Activated naive CD4-positive, alpha-beta T cell treated with anti-CD3 and anti-CD28 coated beads, Interleukin-2, amount 10 ng/mL, durations not matched to agents 7 days and 5 days (primary cell): Measurements from ENCODE around the gene ZNF594.
"Not testable (repeated sequence)": the region's sequence is repeated elsewhere in the genome, so short reads cannot be mapped to it uniquely, and the experiment has no call there.

Experiments used
- CTCF ChIA-PET: fragments of 350-600 bp; sonication (Branson Sonifier 250); formaldehyde crosslinking; loops from one replicate; lab custom pipeline; 2021; ENCODE audit warnings: antibody characterized with exemption; lab: Charles Lee
- DNase-seq: peaks from one replicate; pipeline ENCODE4 v3.0.0-alpha.2; 2020
- H3K27ac Mint-ChIP-seq: one replicate; pipeline ENCODE4 v1.8.0; 2021; ENCODE audit warnings: mild to moderate bottlenecking, moderate library complexity, mixed read lengths
- H3K27me3 Mint-ChIP-seq: one replicate; pipeline ENCODE4 v1.8.0; 2021; ENCODE audit warnings: mild to moderate bottlenecking, mixed read lengths
- H3K36me3 Mint-ChIP-seq: one replicate; pipeline ENCODE4 v1.8.0; 2021; ENCODE audit warnings: mixed read lengths
- H3K4me1 Mint-ChIP-seq: one replicate; pipeline ENCODE4 v1.8.0; 2021; ENCODE audit warnings: mixed read lengths
- H3K4me3 Mint-ChIP-seq: one replicate; pipeline ENCODE4 v1.8.0; 2021; ENCODE audit warnings: mild to moderate bottlenecking, moderate library complexity, mixed read lengths
- H3K9me3 Mint-ChIP-seq: one replicate; pipeline ENCODE4 v1.8.0; 2021; ENCODE audit warnings: mixed read lengths

Gene ZNF594

DNA sequence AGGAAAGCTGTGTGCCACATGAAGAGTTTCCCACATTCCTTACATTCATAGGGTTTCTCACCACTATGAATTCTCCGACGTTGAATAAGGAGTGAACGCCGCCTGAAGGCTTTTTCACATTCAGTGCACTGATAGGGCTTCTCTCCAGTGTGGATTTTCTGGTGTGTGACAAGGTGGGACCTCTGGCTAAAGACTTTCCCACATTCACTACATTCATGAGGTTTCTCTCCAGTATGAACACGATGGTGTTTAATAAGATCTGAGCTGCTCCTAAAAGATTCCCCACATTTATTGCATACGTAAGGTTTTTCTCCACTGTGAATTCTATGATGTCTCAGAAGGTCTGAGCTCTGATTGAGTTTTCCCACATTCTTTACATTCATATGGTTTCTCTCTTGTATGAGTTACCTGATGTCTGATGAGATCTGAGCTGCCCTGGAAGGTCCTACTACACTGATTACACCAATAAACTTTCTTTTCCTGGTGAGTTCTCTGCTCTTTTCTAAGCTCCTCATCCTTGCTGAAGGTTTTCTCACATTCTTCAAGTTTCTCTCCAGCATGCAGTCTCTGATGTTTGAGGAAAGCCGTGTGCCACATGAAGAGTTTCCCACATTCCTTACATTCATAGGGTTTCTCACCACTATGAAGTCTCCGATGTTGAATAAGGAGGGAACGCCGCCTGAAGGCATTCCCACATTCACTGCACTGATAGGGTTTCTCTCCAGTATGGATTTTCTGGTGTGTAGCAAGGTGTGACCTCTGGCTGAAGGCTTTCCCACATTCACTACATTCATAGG lies 10.0 kb downstream of the ZNF594 start:
- Mint-ChIP-seq H3K4me1 (no peaks in the 10 kb centered on the region), H3K9me3 (peaks cover 76% of the 10 kb centered on the region), H3K4me3 (no peak overlapping the region), H3K27ac (peak overlapping the region; percentile 46), H3K27me3 (no peaks in the 10 kb centered on the region), H3K36me3 (peaks cover 63% of the 10 kb centered on the region)
- CTCF ChIA-PET = no interaction called here
- no peak for DNase-seq

DNA sequence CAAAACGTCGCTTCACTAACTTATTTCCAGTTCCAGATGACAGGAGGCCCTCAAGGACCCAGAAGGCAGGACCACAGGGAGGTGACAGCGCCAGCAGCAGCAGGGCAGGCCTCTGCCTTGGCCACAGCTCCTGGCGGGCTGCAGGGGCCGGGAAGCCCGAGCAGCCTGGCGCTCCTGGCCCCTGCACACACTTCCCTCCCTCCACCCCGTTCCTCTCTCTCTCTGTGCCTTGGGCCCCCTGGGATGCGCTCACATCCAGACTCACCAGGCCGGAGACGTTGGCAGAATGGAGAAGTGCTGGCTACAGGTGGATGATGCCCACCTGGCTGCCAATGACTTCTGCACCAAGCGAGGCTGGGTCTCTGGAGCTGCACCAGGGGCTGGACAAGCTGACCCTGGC lies 12.7 kb downstream of the ZNF594 start:
- Mint-ChIP-seq H3K36me3 (peaks cover 61% of the 10 kb centered on the region), H3K9me3 (peaks cover 73% of the 10 kb centered on the region), H3K27ac (no peak overlapping the region), H3K4me3 (no peak overlapping the region), H3K4me1 (no peaks in the 10 kb centered on the region), H3K27me3 (no peaks in the 10 kb centered on the region)
- CTCF ChIA-PET = no interaction called here
- DNase-seq = no peak

DNA sequence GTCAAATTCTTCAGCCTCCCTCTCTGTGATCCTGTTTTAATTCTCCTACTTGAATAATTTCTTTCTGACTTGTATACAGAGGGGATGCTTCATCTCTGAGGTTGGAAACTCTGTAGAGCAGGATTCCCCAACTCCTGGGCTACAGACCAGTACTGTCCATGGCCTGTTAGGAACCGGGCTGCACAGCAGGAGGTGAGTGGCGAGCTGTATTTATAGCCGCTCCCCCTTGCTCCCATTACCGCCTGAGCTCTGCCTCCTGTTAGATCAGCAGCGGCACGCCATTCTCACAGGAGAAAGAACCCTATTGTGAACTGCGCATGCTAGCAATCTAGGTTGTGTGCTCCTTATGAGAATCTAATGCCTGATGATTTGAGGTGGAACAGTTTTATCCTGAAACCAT lies 16.6 kb downstream of the ZNF594 start:
- H3K4me1 Mint-ChIP-seq, H3K4me3 Mint-ChIP-seq, H3K27me3 Mint-ChIP-seq, H3K27ac Mint-ChIP-seq, DNase-seq, CTCF ChIA-PET: not testable (repeated sequence)
- Mint-ChIP-seq H3K36me3 (peaks cover 29% of the 10 kb centered on the region), H3K9me3 (peaks cover 51% of the 10 kb centered on the region)

DNA sequence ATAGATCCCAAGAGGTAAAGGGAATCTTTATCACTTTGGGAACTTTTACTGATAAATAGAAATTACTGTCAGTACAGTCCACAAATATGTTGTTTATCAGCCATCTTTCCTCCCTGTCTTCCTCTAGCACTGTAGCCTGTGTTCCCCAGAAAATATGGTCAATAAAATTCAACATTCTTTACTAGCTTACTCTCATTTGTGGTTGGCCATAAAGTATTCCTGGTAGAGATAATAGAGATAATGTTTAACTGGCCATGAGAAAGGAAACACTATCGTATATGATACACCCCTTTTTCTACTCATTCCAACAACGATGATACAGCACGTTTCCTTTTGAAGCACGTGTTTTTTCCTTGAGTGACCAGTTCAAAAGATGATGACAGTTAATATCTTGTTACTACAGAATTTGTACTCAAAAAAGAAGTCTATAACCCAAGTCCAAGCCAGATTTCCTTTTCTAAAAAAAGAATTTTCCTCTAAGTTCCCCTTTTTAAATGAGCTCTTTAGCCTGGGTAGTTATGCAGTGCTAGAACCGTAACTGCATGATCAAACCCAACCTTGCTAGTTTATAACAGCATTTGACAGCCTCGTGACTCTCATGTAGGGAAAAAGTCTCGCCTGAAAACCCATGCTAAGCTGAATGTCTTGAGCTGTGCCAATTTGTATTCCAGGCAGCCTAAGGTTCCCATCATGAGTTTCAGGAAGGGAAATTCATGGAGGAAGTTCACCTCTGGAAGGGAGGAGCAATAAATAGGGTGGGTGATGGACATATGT lies 25.7 kb downstream of the ZNF594 start:
- H3K36me3 Mint-ChIP-seq, H3K4me1 Mint-ChIP-seq, H3K9me3 Mint-ChIP-seq, CTCF ChIA-PET, H3K27ac Mint-ChIP-seq, H3K4me3 Mint-ChIP-seq, H3K27me3 Mint-ChIP-seq, DNase-seq: not testable (repeated sequence)

DNA sequence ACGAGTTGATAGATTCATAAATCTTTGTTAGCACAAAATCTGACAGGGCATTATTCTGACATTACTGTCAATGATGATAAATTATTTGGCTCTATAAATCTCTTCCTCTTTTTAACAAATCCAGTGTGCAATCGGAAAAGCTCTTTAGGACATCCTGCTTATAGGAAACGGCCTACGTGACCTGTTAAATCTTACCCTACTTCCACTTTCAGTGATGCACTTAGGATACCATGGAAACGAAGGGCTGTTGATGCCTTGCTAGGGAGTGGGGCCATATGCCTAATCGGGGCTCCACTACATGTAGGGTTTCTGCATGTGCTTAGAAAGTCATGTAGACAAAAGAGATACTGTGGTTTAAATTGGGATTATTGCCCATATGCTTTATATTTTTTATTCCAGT lies 27.2 kb downstream of the ZNF594 start:
- no peak for DNase-seq
- Mint-ChIP-seq H3K9me3 (no peaks in the 10 kb centered on the region), H3K4me3 (no peak overlapping the region), H3K4me1 (peaks cover 2% of the 10 kb centered on the region), H3K36me3 (no peaks in the 10 kb centered on the region), H3K27ac (no peak overlapping the region), H3K27me3 (peaks cover 4% of the 10 kb centered on the region)
- CTCF ChIA-PET = no interaction called here

DNA sequence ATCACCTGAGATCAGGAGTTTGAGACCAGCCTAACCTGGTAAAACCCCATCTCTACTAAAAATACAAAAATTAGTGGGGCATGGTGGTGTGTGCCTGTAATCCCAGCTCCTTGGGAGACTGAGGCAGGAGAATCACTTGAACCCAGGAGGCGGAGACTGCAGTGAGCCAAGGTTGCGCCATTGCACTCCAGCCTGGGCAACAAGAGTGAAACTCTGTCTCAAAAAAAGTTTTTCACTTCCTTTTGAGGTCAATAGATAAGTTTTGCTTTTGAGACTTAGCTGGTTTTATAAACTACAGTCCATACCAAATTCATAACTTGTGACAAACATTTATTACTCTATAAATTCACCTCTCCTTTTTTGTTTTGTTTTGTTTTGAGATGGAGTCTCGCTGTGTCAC lies 29.9 kb downstream of the ZNF594 start:
- CTCF ChIA-PET, DNase-seq, H3K4me3 Mint-ChIP-seq, H3K9me3 Mint-ChIP-seq, H3K27ac Mint-ChIP-seq, H3K4me1 Mint-ChIP-seq, H3K36me3 Mint-ChIP-seq: not testable (repeated sequence)
- H3K27me3 Mint-ChIP-seq = peaks cover 23% of the 10 kb centered on the region

DNA sequence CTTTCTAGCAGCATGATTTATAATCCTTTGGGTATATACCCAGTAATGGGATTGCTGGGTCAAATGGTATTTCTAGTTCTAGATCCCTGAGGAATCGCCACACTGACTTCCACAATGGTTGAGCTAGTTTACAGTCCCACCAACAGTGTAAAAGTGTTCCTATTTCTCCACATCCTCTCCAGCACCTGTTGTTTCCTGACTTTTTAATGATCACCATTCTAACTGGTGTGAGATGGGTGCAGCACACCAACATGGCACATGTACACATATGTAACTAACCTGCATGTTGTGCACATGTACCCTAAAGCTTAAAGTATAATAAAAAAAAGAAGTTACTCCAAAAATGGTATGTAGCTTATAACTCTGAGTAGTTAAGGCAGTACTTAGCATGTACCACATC lies 31.0 kb downstream of the ZNF594 start:
- H3K4me1 Mint-ChIP-seq, H3K9me3 Mint-ChIP-seq, H3K27ac Mint-ChIP-seq, DNase-seq, H3K4me3 Mint-ChIP-seq, H3K36me3 Mint-ChIP-seq, CTCF ChIA-PET: not testable (repeated sequence)
- peaks cover 27% of the 10 kb centered on the region for H3K27me3 Mint-ChIP-seq

DNA sequence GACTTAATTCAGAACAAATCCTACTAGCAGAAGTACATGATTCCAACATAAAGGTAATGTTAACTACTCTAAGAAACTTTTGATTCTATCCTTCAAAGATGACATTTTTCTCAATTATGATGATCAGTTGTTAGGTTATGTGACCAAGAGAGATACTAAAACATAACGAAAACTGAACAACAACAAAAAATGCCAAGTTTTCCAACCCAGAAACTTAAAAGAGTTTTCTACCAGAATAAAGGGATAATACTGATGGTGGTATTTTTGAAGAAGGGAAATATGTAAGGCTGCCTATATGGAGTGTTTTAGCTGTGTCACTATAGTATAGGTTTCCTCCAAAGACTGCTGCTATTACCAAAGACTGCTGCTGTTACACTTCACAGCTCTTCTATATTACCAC lies 45.5 kb downstream of the ZNF594 start:
- H3K27ac Mint-ChIP-seq, H3K9me3 Mint-ChIP-seq, H3K4me3 Mint-ChIP-seq, CTCF ChIA-PET, H3K4me1 Mint-ChIP-seq, DNase-seq, H3K36me3 Mint-ChIP-seq: not testable (repeated sequence)
- H3K27me3 Mint-ChIP-seq = peaks cover 13% of the 10 kb centered on the region

DNA sequence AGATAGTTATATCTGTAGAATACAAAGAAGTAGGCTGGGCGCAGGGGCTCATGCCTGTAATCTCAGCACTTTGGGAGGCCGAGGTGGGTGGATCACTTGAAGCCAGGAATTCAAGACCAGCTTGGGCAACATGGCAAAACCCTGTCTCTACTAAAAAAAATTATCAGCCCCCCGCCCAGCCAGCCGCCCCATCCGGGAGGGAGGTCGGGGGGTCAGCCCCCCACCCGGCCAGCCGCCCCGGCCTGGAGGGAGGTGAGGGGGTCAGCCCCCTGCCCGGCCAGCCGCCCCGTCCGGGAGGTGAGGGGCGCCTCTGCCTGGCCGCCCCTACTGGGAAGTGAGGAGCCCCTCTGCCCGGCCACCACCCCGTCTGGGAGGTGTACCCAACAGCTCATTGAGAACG lies 48.8 kb downstream of the ZNF594 start:
- DNase-seq, H3K27ac Mint-ChIP-seq, H3K9me3 Mint-ChIP-seq, H3K4me3 Mint-ChIP-seq, H3K27me3 Mint-ChIP-seq, H3K4me1 Mint-ChIP-seq, CTCF ChIA-PET, H3K36me3 Mint-ChIP-seq: not testable (repeated sequence)

DNA sequence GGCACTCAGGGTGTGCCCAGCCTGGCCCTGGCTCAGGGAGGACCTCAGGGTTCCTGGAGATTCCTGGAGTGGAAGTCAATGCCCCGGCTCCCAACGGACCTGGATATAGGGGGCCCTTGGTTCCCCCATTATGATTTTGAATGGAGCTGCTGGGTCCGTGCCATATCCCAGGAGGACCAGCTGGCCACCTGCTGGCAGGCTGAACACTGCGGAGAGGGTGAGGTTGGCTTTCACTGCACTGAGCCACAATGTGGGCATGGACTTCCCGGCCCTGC lies 52.3 kb downstream of the ZNF594 start:
- DNase-seq = no peak
- CTCF ChIA-PET = no interaction called here
- Mint-ChIP-seq H3K4me3 (no peak overlapping the region), H3K36me3 (no peaks in the 10 kb centered on the region), H3K27me3 (peaks cover 5% of the 10 kb centered on the region), H3K27ac (no peak overlapping the region), H3K9me3 (no peaks in the 10 kb centered on the region), H3K4me1 (no peaks in the 10 kb centered on the region)

DNA sequence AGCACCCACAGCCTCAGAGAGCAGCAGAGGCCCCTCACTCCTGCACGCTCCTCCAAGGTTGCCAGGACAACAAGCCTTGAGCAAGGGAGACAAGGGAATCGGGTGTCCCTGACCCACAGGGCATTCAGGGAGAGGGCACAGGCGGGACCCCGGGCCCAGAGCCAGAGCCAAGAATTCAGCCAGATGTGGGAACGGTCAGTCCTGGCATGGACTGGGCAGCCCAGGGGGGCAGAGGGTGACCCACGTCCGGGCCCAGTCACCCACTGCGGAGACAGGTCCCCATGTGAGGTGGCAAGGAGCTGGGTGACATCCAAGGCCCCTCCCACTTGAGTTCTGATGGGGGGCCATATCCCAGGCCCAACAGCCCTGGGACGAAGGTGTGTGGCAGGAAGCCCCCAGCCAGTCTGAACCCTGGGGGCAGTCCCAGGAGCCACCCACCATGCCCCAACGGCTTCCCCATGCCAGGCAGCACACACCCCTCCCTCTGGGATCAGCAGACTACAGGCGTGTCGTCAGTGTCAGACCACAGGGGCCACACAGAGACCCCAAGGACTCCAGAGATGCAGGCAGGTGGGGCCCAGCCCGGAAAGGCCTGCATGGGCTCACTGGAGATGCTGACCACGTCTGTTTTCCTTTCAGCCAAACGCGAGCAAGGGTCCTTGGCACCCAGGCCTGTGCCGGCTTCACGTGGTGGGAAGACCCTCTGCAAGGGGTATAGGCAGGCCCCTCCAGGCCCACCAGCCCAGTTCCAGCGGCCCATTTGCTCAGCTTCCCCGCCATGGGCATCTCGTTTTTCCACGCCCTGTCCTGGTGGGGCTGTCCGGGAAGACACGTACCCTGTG lies 52.8 kb downstream of the ZNF594 start:
- Mint-ChIP-seq H3K36me3 (no peaks in the 10 kb centered on the region), H3K9me3 (no peaks in the 10 kb centered on the region), H3K4me1 (no peaks in the 10 kb centered on the region), H3K27me3 (peaks cover 8% of the 10 kb centered on the region), H3K4me3 (no peak overlapping the region), H3K27ac (no peak overlapping the region)
- no peak for DNase-seq
- CTCF ChIA-PET = no interaction called here

DNA sequence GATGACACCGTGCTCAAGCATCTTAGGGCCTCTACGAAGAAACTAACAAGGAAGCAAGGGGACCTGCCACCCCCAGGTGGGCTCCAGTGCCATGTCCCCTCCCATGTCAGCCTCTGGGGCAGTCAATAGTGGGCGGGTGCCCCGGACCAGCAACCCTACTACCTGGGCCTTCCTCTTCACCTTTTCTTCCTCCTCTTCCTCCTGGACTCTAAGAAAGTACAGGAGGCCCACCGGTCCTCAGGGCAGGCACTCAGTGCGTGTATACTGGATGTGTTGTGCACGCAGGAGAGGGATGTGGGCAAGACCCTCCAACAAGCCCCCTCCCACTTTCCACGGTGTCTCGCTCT lies 53.5 kb downstream of the ZNF594 start:
- H3K4me1 Mint-ChIP-seq, H3K36me3 Mint-ChIP-seq, H3K9me3 Mint-ChIP-seq, H3K27ac Mint-ChIP-seq, CTCF ChIA-PET, DNase-seq, H3K4me3 Mint-ChIP-seq: not testable (repeated sequence)
- H3K27me3 Mint-ChIP-seq = peaks cover 10% of the 10 kb centered on the region

DNA sequence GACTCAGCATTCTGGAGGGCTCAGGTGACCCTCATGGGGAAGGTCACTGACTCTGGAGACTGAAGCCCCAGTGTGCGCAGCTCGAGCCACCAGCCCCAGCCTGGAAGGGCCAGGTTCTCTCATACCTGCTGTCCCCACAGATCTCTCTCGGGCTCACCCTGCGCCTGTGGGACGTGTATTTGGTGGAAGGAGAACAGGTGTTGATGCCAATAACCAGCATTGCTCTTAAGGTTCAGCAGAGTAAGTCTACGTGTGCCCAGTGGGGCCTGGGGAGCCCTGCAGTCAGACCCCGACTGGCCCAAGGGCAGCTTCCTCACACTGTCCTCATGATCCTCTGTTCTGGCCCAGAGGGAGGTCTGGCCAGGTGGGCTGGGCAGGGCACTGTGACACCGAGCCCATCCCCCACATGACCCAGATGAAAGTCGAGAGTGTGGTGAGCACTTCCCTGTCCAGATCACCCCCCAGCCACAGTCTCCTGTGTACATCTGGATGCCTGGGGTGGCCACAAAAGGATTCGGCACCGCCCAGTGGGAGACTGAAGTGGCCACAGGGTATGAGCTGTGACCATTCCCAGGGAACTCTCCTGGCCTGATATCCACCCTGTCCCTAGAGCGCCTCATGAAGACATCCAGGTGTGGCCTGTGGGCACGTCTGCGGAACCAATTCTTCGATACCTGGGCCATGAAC lies 54.0 kb downstream of the ZNF594 start:
- H3K27ac Mint-ChIP-seq = peak overlapping the region; percentile 8
- H3K36me3 Mint-ChIP-seq, H3K4me1 Mint-ChIP-seq, H3K4me3 Mint-ChIP-seq, H3K9me3 Mint-ChIP-seq, DNase-seq, CTCF ChIA-PET: not testable (repeated sequence)
- H3K27me3 Mint-ChIP-seq = peaks cover 12% of the 10 kb centered on the region

DNA sequence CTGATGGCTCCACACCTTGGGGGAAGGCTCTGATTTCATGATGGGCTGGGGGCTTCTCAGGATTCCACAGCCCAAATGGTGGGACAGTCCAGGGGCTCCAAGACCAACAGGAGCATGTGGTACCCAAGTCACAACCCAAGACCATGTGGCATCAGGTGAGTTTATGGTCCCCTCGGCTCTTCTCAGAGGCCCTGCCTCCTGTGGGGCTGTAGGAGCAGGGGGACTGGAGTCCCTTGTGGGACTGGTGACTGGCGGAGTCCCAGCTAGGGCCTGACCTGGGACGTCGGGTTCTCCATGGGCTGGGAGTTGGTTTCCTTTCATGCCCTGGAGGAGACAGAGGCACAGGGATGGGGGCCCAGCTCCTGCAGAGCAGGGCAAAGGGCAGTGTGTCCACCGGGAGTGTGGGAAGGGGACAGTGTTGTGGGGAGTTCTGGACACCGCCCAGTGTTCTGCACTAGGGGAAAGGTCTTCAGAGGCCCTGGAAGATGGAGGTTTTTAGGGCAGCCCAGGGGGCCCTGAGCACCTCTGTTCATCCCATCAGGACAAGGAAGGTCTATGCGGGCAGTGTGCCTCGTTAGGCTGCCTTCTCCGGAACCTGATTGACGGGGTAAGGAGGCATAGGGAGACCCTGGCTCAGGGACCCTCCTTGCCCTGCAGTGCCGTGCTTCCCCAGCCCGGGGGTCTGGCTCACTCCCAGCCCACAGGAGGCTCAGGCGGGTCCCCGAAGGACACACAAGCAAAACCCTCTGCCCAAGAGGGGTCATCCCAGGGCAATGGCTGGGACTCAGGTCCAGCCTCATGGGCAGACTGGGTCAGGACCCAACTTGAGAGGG lies 54.9 kb downstream of the ZNF594 start:
- H3K4me1 Mint-ChIP-seq, H3K27ac Mint-ChIP-seq, DNase-seq, CTCF ChIA-PET, H3K36me3 Mint-ChIP-seq, H3K9me3 Mint-ChIP-seq, H3K4me3 Mint-ChIP-seq: not testable (repeated sequence)
- peaks cover 13% of the 10 kb centered on the region for H3K27me3 Mint-ChIP-seq
